Liver (tissue), 9 donors: ENCODE measurements around the gene GATA3. TPM values are rescaled to one million over a fixed set of nuclear protein-coding genes. Genes with fewer than 3 reads are reported as not detected.

Experiments used
- DNase-seq: peaks from one replicate; pipeline ENCODE4 v3.0.0-alpha.2; 2017; ENCODE audit warnings: low spot score
- H3K27ac ChIP-seq, 2 donors: one replicate each; pipeline ENCODE4 v1.7.0; 2013; ENCODE audit warnings: inconsistent platforms in 2 of 2, low read length in 2 of 2, control low read depth in 1 of 2, low read depth in 1 of 2, mild to moderate bottlenecking in 1 of 2
- H3K27me3 ChIP-seq, 4 donors: one replicate each; pipeline versions ENCODE4 v1.6.1 to v1.7.0; 2013; ENCODE audit warnings: low read length in 3 of 4, inconsistent platforms in 1 of 4, mild to moderate bottlenecking in 1 of 4, moderate library complexity in 1 of 4; ENCODE audit not compliant: control insufficient read depth in 4 of 4, insufficient read depth in 4 of 4
- H3K36me3 ChIP-seq, 4 donors: one replicate each; pipeline versions ENCODE4 v1.6.1 to v1.7.0; 2013; ENCODE audit warnings: low read length in 3 of 4, mild to moderate bottlenecking in 3 of 4, low read depth in 1 of 4, moderate library complexity in 1 of 4; ENCODE audit not compliant: control insufficient read depth in 4 of 4, insufficient read depth in 3 of 4
- H3K4me1 ChIP-seq, 4 donors: one replicate each; pipeline versions ENCODE4 v1.6.1 to v1.7.0; 2013; ENCODE audit warnings: low read length in 3 of 4, mild to moderate bottlenecking in 3 of 4, moderate library complexity in 1 of 4; ENCODE audit not compliant: control insufficient read depth in 4 of 4, insufficient read depth in 4 of 4
- H3K4me3 ChIP-seq, 3 donors: one replicate each; pipeline versions ENCODE4 v1.6.1 to v1.7.0; 2013; ENCODE audit warnings: low read length in 3 of 3, control low read depth in 1 of 3, low read depth in 1 of 3, mild to moderate bottlenecking in 1 of 3
- H3K9ac ChIP-seq, 2 donors: one replicate each; pipeline ENCODE4 v1.7.0; 2013; ENCODE audit warnings: low read length in 2 of 2, mild to moderate bottlenecking in 2 of 2, moderate library complexity in 2 of 2, control low read depth in 1 of 2, low read depth in 1 of 2
- H3K9me3 ChIP-seq, 4 donors: one replicate each; pipeline versions ENCODE4 v1.6.1 to v1.7.0; 2013; ENCODE audit warnings: low read length in 3 of 4; ENCODE audit not compliant: control insufficient read depth in 4 of 4
- HNF4A ChIP-seq, 2 donors: conservative IDR thresholded peaks; 2 replicates each; pipeline ENCODE4 v1.6.1; 2016; ENCODE audit warnings: antibody characterized with exemption in 2 of 2, mild to moderate bottlenecking in 2 of 2
- HNF4G ChIP-seq: IDR thresholded peaks from 2 replicates; pipeline ENCODE4 v1.6.1; 2016; ENCODE audit warnings: antibody characterized with exemption
- JUND ChIP-seq, 2 donors: IDR thresholded peaks; 2 replicates each; pipeline ENCODE4 v1.6.1; 2016; ENCODE audit warnings: antibody characterized with exemption in 2 of 2
- NR2F2 ChIP-seq: IDR thresholded peaks from 2 replicates; pipeline ENCODE4 v1.6.1; 2016; ENCODE audit warnings: antibody characterized with exemption
- REST ChIP-seq: IDR thresholded peaks from 2 replicates; pipeline ENCODE4 v1.6.1; 2016; ENCODE audit warnings: antibody characterized with exemption, mild to moderate bottlenecking
- RXRA ChIP-seq, 2 donors: IDR thresholded peaks; 2 replicates each; pipeline ENCODE4 v1.6.1; 2017 to 2018; ENCODE audit warnings: antibody characterized with exemption in 2 of 2, mild to moderate bottlenecking in 1 of 2
- TAF1 ChIP-seq: conservative IDR thresholded peaks from 2 replicates; pipeline ENCODE4 v1.6.1; 2016; ENCODE audit warnings: antibody characterized with exemption, mild to moderate bottlenecking
- WGBS: extraction: QIAGEN DNeasy Blood & Tissue Kit; methylation state at CpG from one replicate; pipeline ENCODE4 v1.1.7; 2013; 5-methylcytosine and 5-hydroxymethylcytosine counted together
- polyA plus RNA-seq, 2 donors: library from polyadenylated mRNA; stranded (reverse) in 1 of 2; unstranded in 1 of 2; fragments of 200-250 nt in 1 of 2; fragments of >200 nt in 1 of 2; fragmentation: Nextera tagmentation in 1 of 2; extraction: Ambion mirVana in 1 of 2; gene quantifications; one replicate each; pipeline versions ENCODE4 v1.2.1 to v1.2.3, GENCODE V29; 2013 to 2015
- total RNA-seq, 2 donors: library from RNA; depleted of rRNA; stranded (reverse); fragments of >200 nt; gene quantifications; one replicate each; pipeline ENCODE4 v1.2.3, GENCODE V29; 2014
- TF ChIP-seq, protein P1 (sequence below): IDR thresholded peaks from 2 replicates; pipeline ENCODE4 v1.6.1; 2016; ENCODE audit warnings: antibody characterized with exemption
- TF ChIP-seq, protein P2 (sequence below): IDR thresholded peaks from 2 replicates; pipeline ENCODE4 v1.6.1; 2016; ENCODE audit warnings: antibody characterized with exemption
- donor health status: healthy.
- donor health status: healthy.
- donor health status: healthy.
- donor health status: healthy.
- donor health status: healthy.

Gene GATA3
- total and polyA plus RNA-seq, 4 donors = 0.08 to 0.51 (median 0.21) TPM

- Histone ChIP-seq H3K27me3 (no peaks in the 10 kb centered on the region), H3K4me3 (no peak overlapping the region), H3K9me3 (no peaks in the 10 kb centered on the region), H3K9ac (no peak overlapping the region), H3K27ac (no peak overlapping the region), H3K36me3 (no peaks in the 10 kb centered on the region), H3K4me1 (no peaks in the 10 kb centered on the region)
- no peak for DNase-seq
- WGBS = 91% methylated on average over 2 of the region's 2 CpGs
- TF ChIP-seq REST (no peak), TAF1 (no peak), JUND (IDR thresholded peaks at IDR 0.05) (no peak), RXRA (IDR thresholded peaks at IDR 0.05) (no peak), HNF4G (no peak), NR2F2 (no peak), HNF4A (conservative IDR thresholded peaks at IDR 0.05) (no peak)
- TF ChIP-seq, protein P1, sequence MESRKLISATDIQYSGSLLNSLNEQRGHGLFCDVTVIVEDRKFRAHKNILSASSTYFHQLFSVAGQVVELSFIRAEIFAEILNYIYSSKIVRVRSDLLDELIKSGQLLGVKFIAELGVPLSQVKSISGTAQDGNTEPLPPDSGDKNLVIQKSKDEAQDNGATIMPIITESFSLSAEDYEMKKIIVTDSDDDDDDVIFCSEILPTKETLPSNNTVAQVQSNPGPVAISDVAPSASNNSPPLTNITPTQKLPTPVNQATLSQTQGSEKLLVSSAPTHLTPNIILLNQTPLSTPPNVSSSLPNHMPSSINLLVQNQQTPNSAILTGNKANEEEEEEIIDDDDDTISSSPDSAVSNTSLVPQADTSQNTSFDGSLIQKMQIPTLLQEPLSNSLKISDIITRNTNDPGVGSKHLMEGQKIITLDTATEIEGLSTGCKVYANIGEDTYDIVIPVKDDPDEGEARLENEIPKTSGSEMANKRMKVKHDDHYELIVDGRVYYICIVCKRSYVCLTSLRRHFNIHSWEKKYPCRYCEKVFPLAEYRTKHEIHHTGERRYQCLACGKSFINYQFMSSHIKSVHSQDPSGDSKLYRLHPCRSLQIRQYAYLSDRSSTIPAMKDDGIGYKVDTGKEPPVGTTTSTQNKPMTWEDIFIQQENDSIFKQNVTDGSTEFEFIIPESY = no peak
- TF ChIP-seq, protein P2, sequence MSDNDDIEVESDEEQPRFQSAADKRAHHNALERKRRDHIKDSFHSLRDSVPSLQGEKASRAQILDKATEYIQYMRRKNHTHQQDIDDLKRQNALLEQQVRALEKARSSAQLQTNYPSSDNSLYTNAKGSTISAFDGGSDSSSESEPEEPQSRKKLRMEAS = no peak
These were observed 69.9 kb downstream of the GATA3 start for GRCh38 chr10:8124436-8124835.

Other genes with a start within 250 kb of the GATA3 start
- gene TAF3, start 236.2 kb upstream of the GATA3 start, total RNA-seq = 1 to 10 TPM; 1.9 TPM
- 1 to 10 TPM; 1.5 to 3.6 TPM for gene TAF3, start 236.2 kb upstream of the GATA3 start, polyA plus RNA-seq